Nucleus accumbens (tissue), 56 donors: ENCODE data around the gene DSC3.
A peak's percentile ranks its signal among the peaks of the same experiment; 100 is the strongest.
"Not testable (repeated sequence)": the region's sequence is repeated elsewhere in the genome, so short reads cannot be mapped to it uniquely, and the experiment has no call there.

Experiments
- DNase-seq, 56 donors: peaks; one replicate each; lab custom pipeline; 2025; lab: John Stamatoyannopoulos, UW

Gene DSC3

GRCh38 chr18:30982285-30982992 lies 60.1 kb downstream of the DSC3 start:
- no peak for DNase-seq

- not testable (repeated sequence) for DNase-seq
Observed at GRCh38 chr18:30978091-30978490, 64.5 kb downstream of the DSC3 start.

- no peak for DNase-seq
Observed at GRCh38 chr18:30971338-30971956, 71.1 kb downstream of the DSC3 start.

- no peak for DNase-seq
Observed at GRCh38 chr18:30970196-30970816, 72.2 kb downstream of the DSC3 start.

- no peak for DNase-seq
Observed at GRCh38 chr18:30969670-30970170, 72.8 kb downstream of the DSC3 start.

GRCh38 chr18:30967701-30968100 lies 74.8 kb downstream of the DSC3 start:
- no peak for DNase-seq

- DNase-seq: no peak
Observed at GRCh38 chr18:30965237-30965636, 77.3 kb downstream of the DSC3 start.

DNA sequence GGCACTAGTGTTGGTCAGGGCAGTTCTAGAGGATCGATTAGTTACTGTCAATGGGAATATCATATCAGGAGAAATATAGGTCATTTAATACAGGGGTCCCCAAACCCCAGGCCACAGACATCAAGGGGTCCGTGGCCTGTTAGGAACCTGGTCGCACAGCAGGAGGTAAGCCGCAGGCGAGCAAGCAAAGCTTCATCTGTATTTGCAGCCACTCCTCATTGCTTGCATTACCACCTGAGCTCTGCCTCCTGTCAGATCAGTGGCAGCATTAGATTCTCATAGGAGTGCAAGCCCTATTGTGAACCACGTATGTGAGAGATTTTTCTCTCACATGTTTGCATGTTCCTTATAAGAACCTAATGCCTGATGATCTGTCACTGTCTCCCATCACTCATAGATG lies 81.9 kb downstream of the DSC3 start:
- DNase-seq: no peak

- DNase-seq: no peak
Observed at GRCh38 chr18:30957066-30957465, 85.5 kb downstream of the DSC3 start.

DNA sequence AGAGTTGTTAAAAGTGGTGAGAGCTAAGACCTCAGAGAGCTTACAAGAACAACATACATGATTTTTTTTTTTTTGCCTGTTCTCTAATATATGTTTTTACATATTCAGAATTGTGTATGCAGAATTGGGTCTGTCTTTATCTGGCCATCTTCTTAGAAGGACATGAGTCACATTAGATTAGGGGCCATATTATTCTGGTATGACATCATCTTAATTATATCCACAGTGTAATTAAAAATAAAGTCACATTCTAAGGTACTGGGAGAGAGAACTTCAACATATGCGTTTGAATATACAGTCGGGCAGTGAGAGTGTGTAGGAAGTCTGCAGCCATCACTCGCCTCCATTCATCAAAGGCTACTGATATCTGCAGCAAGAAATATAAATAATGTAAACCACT lies 88.3 kb downstream of the DSC3 start:
- no peak for DNase-seq

- DNase-seq: peak in 1 of 56 donors; percentile 1
Observed at GRCh38 chr18:30945761-30946160, 96.8 kb downstream of the DSC3 start.

DNA sequence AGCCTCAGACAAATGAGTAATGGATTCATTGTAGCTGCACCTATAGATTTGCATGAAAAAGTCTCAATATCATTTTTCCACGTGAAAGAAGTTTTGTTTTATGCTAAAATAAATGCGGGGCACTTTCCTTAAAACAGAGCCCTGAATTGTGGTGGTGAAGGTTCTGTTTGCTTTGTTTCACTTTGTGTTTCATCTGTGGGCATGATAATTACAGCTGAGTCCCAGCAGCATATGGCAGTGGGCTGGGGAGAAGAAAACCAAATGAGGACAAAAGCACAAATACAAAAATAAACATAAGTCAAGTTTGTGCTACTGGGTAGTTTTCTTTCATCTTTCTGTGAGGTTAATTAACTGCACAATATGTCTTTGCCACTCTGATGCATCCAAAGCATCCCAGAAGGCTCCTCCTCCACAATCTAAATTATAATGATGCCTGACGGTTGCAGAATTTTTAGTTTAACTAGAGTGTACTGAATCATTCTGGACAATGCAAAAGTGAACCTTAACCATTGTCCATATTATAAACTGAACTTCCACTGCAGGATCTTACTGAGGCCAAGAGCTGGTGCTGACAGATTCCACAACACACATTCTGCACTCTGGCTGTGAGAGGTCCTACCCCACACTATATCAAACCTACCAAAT lies 97.6 kb downstream of the DSC3 start:
- DNase-seq: no peak

GRCh38 chr18:30940952-30941539 lies 101.5 kb downstream of the DSC3 start:
- no peak for DNase-seq
